ENCODE measurements around the gene GOLGA8H.
"Not testable (repeated sequence)": the region's sequence is repeated elsewhere in the genome, so short reads cannot be mapped to it uniquely, and the experiment has no call there.

The GOLGA8H gene

DNA sequence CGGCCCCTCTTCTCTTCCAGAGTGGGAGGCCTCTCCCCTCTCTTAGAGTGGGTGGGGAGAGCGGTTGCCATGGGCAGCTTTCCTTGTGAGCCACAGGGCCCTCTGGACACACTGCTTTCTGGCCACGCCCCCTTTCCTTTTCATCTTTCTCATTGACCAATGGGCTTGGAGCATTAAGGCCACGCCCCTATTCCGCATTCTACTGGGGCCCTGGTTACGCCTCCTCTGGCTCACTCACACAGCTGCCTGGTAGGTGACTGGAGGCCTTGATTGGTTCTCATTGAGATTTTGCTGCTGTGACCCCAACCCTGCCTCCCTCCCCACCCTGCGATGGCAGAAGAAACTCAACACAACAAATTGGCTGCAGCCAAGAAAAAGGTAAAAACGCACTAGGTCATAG is at the start of gene GOLGA8H:
Gene GOLGA8H, plus strand, starts transcription at position 233 of the 400 bp plus-strand sequence. Its CDS starts 98 bp downstream, at position 331.
- not testable (repeated sequence) for DNase-seq (ENCODE audit: low read depth in 2 of 2)

DNA sequence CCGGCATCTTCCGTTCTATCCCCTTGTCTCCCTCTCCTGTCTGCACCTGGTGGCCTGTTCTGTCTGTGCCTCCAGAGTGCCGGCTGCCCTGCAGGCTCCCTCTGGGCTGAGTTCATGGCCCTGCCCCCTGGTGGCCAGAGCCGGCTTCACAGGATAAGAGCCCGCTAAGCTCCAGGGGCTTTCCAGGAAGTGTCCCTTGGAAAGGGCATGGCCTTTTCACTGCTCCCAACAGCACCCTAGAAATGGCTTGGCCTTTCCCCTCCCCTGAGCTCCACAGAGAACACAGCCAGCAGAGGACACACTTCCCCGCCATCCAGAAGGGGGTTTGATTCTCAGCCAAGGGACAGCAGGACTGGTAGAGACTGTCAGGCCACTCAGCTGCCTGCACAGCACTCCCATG is 36.9 kb upstream of the GOLGA8H start:
- not testable (repeated sequence) for DNase-seq (ENCODE audit: low read depth in 2 of 2)

DNA sequence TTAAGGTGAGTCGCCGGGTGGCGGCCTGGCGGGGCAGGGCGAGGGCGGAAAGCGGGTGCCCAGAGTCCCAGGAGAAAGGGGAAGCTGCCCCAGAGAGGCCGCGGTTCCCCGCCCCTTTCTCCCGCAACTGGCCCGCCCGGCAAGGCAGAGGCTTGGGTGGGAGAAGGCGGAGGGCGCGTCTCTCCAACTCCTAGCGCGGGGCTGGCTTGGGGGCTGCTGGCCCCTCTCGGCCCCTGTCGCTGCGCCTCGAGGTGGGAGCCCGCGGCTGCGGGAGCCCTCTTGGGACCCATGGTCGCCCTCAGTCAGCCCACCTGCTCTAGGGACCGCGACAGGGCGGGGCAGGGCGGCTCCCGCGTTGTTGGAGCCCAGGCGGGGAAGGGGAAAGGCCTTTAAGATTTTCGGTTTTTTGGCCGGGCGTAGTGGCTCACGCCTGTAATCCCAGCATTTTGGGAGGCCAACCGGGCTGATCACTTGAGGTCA is 30.8 kb upstream of the GOLGA8H start:
- not testable (repeated sequence) for DNase-seq (ENCODE audit: low read depth in 2 of 2)

- DNase-seq (ENCODE audit: low read depth in 2 of 2): not testable (repeated sequence)
Observed at GRCh38 chr15:30579394-30579970, 24.3 kb upstream of the GOLGA8H start.

DNA sequence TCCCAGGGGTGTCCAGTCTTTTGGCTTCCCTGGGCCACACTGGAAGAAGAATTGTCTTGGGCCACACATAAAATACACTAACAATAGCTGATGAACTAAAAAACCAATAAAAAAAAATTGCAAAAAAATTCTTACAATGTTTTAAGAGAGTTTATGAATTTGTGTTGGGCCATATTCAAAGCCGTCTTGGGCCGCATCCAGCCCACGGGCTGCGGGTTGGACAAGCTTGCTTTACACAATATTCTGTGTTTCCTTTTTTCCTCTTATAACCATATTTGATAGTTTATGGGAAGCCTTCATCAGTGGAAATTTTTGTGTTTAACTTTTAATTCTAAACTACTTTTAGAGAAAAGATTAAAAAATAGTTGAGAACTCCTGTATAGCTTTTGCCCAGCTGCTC is 23.1 kb upstream of the GOLGA8H start:
- not testable (repeated sequence) for DNase-seq (ENCODE audit: low read depth in 2 of 2)

DNA sequence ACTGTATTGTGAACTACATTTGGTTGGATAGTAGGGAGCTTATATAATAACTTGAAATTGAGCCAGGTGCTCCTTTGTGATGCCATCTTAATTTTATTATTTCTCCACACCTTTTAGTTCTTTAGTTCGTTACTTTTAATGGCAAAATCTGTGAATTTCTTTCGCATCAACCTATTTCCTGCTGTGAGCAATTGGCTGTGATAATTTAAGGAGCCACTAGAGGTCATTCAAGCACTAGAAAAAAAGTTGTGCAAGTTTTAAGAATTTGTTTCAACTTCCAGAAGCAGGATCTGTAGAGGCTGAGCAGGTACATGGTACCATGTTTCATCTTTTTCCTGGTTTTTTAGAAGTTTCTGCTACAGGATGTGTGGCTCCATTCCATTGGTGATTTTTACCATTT is 4.9 kb upstream of the GOLGA8H start:
- not testable (repeated sequence) for DNase-seq (ENCODE audit: low read depth in 2 of 2)

DNA sequence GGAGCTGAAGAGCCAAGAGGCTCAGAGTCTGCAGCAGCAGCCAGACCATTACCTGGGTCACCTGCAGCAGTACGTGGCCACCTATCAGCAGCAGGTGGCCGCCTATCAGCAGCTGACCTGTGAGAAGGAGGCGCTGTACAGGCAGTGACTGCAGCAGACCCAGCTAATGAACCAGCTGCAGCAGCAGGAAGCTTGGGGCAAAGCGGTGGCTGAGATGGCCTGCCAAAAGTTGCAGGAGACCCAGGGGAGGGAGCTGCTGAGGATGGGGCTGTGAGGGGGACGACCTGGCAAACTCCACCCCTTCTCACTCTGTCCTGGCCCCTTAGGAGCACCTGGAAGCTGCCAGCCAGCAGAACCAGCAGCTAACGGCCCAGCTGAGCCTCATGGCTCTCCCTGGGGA is 8.4 kb downstream of the GOLGA8H start:
- not testable (repeated sequence) for DNase-seq (ENCODE audit: low read depth in 2 of 2)

DNA sequence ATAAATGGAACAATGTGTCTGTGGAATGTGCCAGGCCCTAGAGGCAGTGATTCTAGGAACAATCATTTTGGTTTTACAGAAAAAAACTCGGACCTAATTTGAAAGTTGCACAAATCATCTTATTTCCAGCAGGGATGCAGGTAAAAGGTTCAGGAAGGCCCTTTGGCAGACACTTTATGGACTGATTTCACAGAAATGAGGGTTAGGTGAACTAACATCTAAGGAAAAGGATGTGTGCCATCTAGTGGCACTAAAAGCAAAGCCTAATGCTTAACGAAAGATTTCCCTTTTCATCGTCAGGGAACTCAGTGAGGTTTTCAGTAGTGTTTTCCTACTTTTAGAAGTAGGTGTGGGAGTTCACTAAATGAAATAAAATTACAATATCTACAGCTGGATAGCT is 17.5 kb downstream of the GOLGA8H start:
- not testable (repeated sequence) for DNase-seq (ENCODE audit: low read depth in 2 of 2)

GRCh38 chr15:30625436-30626193 is 21.8 kb downstream of the GOLGA8H start, which contains the start of gene ARHGAP11B:
TSS of gene ARHGAP11B (plus strand) at chr15:30626128.
- peak; percentile 85 to 88 for DNase-seq (ENCODE audit: low read depth in 2 of 2)

DNA sequence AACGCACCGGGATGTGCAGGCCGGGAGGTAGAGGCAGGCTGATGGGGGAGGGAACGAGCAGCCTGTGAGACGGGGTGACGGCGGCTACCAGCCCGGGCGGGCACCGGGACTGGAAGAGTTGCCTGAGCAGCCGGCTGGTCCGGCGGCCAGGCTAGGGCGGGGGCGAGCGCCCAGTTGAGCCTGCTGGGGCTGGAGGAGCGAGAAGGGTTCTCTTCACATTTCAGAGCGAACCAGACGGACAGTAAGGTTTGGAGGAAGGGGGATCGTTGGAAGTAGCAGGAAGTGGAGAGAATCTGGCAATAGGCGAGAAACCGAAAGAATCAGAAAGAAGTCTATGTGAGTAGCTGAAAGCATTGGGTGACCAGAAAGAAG is 22.4 kb downstream of the GOLGA8H start:
- not testable (repeated sequence) for DNase-seq (ENCODE audit: low read depth in 2 of 2)

DNA sequence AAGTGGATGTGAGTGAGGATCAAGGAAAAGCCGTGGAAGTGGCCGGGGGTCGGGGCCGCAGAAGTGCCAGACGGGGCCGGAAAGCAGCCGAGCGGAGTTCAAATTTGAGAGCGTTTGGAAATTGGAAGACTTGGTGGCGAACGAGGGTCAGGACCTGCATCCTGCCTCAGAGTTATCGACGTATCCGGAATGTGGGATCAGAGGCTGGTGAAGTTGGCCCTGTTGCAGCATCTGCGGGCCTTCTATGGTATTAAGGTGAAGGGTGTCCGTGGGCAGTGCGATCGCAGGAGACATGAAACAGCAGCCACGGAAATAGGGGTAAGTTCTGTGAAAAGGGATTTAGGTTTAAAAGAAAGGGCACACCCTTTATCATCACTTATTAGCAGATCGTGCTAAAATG is 22.8 kb downstream of the GOLGA8H start:
- not testable (repeated sequence) for DNase-seq (ENCODE audit: low read depth in 2 of 2)

GRCh38 chr15:30650012-30650929 is 46.4 kb downstream of the GOLGA8H start:
- no peak for DNase-seq (ENCODE audit: low read depth in 2 of 2)

GRCh38 chr15:30661154-30661553 is 57.3 kb downstream of the GOLGA8H start:
- not testable (repeated sequence) for DNase-seq (ENCODE audit: low read depth in 2 of 2)

Measured in stimulated activated CD8-positive, alpha-beta memory T cell treated with anti-CD3 and anti-CD28 coated beads, Interleukin-7, amount 100 ng/mL, for 1 hour (primary cell).